HepG2 (cell line): ENCODE measurements around the gene VAMP2. TPM values are rescaled to one million over a fixed set of nuclear protein-coding genes. Genes with fewer than 3 reads are reported as not detected.

Experiments used
- GMEB1 ChIP-seq: sonication (generic); formaldehyde crosslinking; IDR thresholded peaks from 2 replicates; pipeline ENCODE4 v1.5.1; 2020; ENCODE audit warnings: missing genetic modification reagents, mild to moderate bottlenecking, borderline replicate concordance
- HIVEP1 ChIP-seq: sonication (generic); formaldehyde crosslinking; IDR thresholded peaks from 2 replicates; pipeline ENCODE4 v1.4.0; 2020; ENCODE audit warnings: mild to moderate bottlenecking, missing genetic modification reagents
- HNRNPK ChIP-seq: fragments of 200-400 bp; formaldehyde crosslinking; IDR thresholded peaks from 2 replicates; pipeline ENCODE4 v1.6.1; 2018; ENCODE audit warnings: low read length, low read depth, moderate library complexity, mild to moderate bottlenecking; ENCODE audit not compliant: poor library complexity, severe bottlenecking
- KDM3A ChIP-seq: IDR thresholded peaks from 2 replicates; pipeline ENCODE4 v1.6.1; 2018; ENCODE audit warnings: low read depth, missing compliant biosample characterization
- MATR3 ChIP-seq: sonication (generic); formaldehyde crosslinking; IDR thresholded peaks from 2 replicates; pipeline ENCODE4 v1.4.0; 2020; ENCODE audit warnings: missing genetic modification reagents
- NR2C2 ChIP-seq: sonication (generic); formaldehyde crosslinking; IDR thresholded peaks from 2 replicates; pipeline ENCODE4 v1.4.0; 2020; ENCODE audit warnings: missing genetic modification reagents, mild to moderate bottlenecking, moderate library complexity, borderline replicate concordance
- PHF21A ChIP-seq: sonication (generic); formaldehyde crosslinking; IDR thresholded peaks from 2 replicates; pipeline ENCODE4 v1.5.0; 2020; ENCODE audit warnings: mild to moderate bottlenecking, missing genetic modification reagents
- RAD21 ChIP-seq: fragments of 450-650 bp; formaldehyde crosslinking; IDR thresholded peaks from 2 replicates; pipeline ENCODE4 v1.5.0; 2020; ENCODE audit warnings: mild to moderate bottlenecking
- RFXAP ChIP-seq: sonication (generic); formaldehyde crosslinking; IDR thresholded peaks from 2 replicates; pipeline ENCODE4 v1.4.0; 2020; ENCODE audit warnings: missing genetic modification reagents, borderline replicate concordance
- SRF ChIP-seq: IDR thresholded peaks from 2 replicates; pipeline ENCODE4 v1.6.1; 2011; ENCODE audit warnings: mild to moderate bottlenecking, low read depth, low read length, moderate library complexity
- TBL1XR1 ChIP-seq: fragments of 150-350 bp; IDR thresholded peaks from 2 replicates; pipeline ENCODE4 v1.6.1; 2014; ENCODE audit warnings: borderline replicate concordance, low read length; ENCODE audit not compliant: partially characterized antibody
- TBP ChIP-seq: sonication (generic); formaldehyde crosslinking; IDR thresholded peaks from 2 replicates; pipeline ENCODE4 v1.5.0; 2020; ENCODE audit warnings: missing genetic modification reagents
- TOPORS ChIP-seq: sonication (generic); formaldehyde crosslinking; IDR thresholded peaks from 2 replicates; pipeline ENCODE4 v1.8.0; 2023; ENCODE audit warnings: mild to moderate bottlenecking, missing genetic modification reagents
- ZBTB39 ChIP-seq: sonication (generic); formaldehyde crosslinking; IDR thresholded peaks from 2 replicates; pipeline ENCODE4 v1.5.0; 2020; ENCODE audit warnings: missing genetic modification reagents
- ZBTB4 ChIP-seq: sonication (generic); formaldehyde crosslinking; IDR thresholded peaks from 2 replicates; pipeline ENCODE4 v1.4.0; 2020; ENCODE audit warnings: missing genetic modification reagents, mild to moderate bottlenecking, borderline replicate concordance
- ZFYVE20 ChIP-seq: sonication (generic); formaldehyde crosslinking; IDR thresholded peaks from 2 replicates; pipeline ENCODE4 v1.8.0; 2023; ENCODE audit warnings: low read depth, mild to moderate bottlenecking, moderate library complexity, missing genetic modification reagents, borderline replicate concordance
- ZNF101 ChIP-seq: sonication (generic); formaldehyde crosslinking; IDR thresholded peaks from 2 replicates; pipeline ENCODE4 v1.4.0; 2020; ENCODE audit warnings: mild to moderate bottlenecking, low read depth, missing genetic modification reagents, borderline replicate concordance
- ZNF589 ChIP-seq: sonication (generic); formaldehyde crosslinking; conservative IDR thresholded peaks from 2 replicates; pipeline ENCODE4 v1.8.0; 2022; ENCODE audit warnings: mild to moderate bottlenecking, moderate library complexity, missing genetic modification reagents
- ZNF619 ChIP-seq: sonication (generic); formaldehyde crosslinking; IDR thresholded peaks from 2 replicates; pipeline ENCODE4 v1.4.0; 2020; ENCODE audit warnings: mild to moderate bottlenecking, missing genetic modification reagents
- ZNF761 ChIP-seq: sonication (generic); formaldehyde crosslinking; conservative IDR thresholded peaks from 2 replicates; pipeline ENCODE4 v1.4.0; 2020; ENCODE audit warnings: mild to moderate bottlenecking, missing genetic modification reagents
- ZNF883 ChIP-seq: sonication (generic); formaldehyde crosslinking; IDR thresholded peaks from 2 replicates; pipeline ENCODE4 v1.5.1; 2020; ENCODE audit warnings: mild to moderate bottlenecking, missing genetic modification reagents; ENCODE audit errors: not compliant biosample characterization
- ZSCAN9 ChIP-seq: IDR thresholded peaks from 2 replicates; pipeline ENCODE4 v1.6.1; 2016; ENCODE audit warnings: borderline replicate concordance
- polyA plus RNA-seq, 8 experiments: library from polyadenylated mRNA; depleted of rRNA in 3 of 8; stranded (reverse) in 7 of 8; unstranded in 1 of 8; fragments of >200 nt; fragmentation: Illumina TruSeq in 4 of 8; extraction: Trizol in 4 of 8; gene quantifications; 2 replicates each; pipeline versions ENCODE4 v1.2.1 to v1.2.3, GENCODE V29; 2011 to 2016; ENCODE audit warnings: low read depth in 4 of 8, missing spikeins in 1 of 8, mixed read lengths in 1 of 8; ENCODE audit not compliant: insufficient read depth in 1 of 8
- total RNA-seq, 5 experiments: library from RNA; depleted of rRNA; stranded (reverse); fragments of >200 nt; fragmentation: Illumina TruSeq; extraction: Trizol; gene quantifications; 2 replicates each; pipeline ENCODE4 v1.2.3, GENCODE V29; 2016; ENCODE audit warnings: low read depth in 1 of 5

Gene VAMP2
- total and polyA plus RNA-seq, 2 of the 13 experiments (the other 11 are each of a cell fraction or from before 2014, with no cell fraction given), result 3.9 to 17.2 TPM

- TF ChIP-seq TBL1XR1, result no peak
- TF ChIP-seq RAD21 (CRISPR knock-in tag), result no peak
- no peak for TF ChIP-seq NR2C2
- peak; percentile 50; the same call in 1 of the 2 replicates for TF ChIP-seq ZSCAN9 (CRISPR knock-in tag)
- TF ChIP-seq HNRNPK, result no peak
- TF ChIP-seq ZNF589 (CRISPR knock-in tag), result no peak
- no peak; the same call in 1 of the 2 replicates for TF ChIP-seq TOPORS (CRISPR knock-in tag)
- TF ChIP-seq PHF21A, result peak; percentile 78; the same call in 1 of the 2 replicates
- no peak for TF ChIP-seq ZFYVE20 (CRISPR knock-in tag)
- TF ChIP-seq ZNF883 (CRISPR knock-in tag), result no peak
- no peak for TF ChIP-seq ZNF761 (CRISPR knock-in tag)
- no peak for TF ChIP-seq ZBTB39
- no peak for TF ChIP-seq MATR3 (CRISPR knock-in tag)
- no peak for TF ChIP-seq GMEB1 (CRISPR knock-in tag)
- TF ChIP-seq ZNF619 (CRISPR knock-in tag), result no peak
- TF ChIP-seq ZNF101 (CRISPR knock-in tag), result no peak
- no peak for TF ChIP-seq ZBTB4 (CRISPR knock-in tag)
- no peak for TF ChIP-seq SRF
- TF ChIP-seq KDM3A, result peak; percentile 40; the same call in 1 of the 2 replicates
- TF ChIP-seq RFXAP (CRISPR knock-in tag), result no peak
- no peak for TF ChIP-seq HIVEP1 (CRISPR knock-in tag)
- no peak for TF ChIP-seq TBP (CRISPR knock-in tag)
Observed at GRCh38 chr17:8185582-8186445, 23.1 kb upstream of the VAMP2 start (continued).
